ENCODE results near the gene GPC6.

DNA sequence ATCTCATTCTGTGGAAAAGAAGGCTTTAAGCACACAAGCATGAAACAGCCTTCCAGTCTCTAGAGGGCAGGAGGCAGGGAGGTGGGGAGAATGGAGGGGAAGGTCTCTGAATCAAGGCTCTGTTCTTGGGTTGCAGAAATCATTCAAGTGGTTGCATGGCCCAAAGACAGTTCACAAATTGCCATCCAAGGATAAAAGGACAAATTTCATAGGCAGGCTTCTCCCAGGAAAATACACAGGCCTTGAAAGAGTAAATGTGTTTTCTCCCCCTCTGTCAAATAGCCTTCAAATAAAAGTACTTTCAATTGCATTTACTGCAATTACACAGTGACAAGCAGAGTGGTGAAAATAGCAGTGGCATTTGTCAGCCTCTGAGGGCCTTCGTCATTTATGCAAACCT, 802.0 kb downstream of the GPC6 start:
- TF ChIP-seq, protein P1, sequence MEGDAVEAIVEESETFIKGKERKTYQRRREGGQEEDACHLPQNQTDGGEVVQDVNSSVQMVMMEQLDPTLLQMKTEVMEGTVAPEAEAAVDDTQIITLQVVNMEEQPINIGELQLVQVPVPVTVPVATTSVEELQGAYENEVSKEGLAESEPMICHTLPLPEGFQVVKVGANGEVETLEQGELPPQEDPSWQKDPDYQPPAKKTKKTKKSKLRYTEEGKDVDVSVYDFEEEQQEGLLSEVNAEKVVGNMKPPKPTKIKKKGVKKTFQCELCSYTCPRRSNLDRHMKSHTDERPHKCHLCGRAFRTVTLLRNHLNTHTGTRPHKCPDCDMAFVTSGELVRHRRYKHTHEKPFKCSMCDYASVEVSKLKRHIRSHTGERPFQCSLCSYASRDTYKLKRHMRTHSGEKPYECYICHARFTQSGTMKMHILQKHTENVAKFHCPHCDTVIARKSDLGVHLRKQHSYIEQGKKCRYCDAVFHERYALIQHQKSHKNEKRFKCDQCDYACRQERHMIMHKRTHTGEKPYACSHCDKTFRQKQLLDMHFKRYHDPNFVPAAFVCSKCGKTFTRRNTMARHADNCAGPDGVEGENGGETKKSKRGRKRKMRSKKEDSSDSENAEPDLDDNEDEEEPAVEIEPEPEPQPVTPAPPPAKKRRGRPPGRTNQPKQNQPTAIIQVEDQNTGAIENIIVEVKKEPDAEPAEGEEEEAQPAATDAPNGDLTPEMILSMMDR (IDR thresholded peaks at IDR 0.05; ENCODE audit: extremely low read depth in 1 of 2, insufficient read depth in 1 of 2, low read depth in 1 of 2, low read length in 2 of 2), result no peak
- no peak for TF ChIP-seq FOS (IDR thresholded peaks at IDR 0.05; ENCODE audit: borderline replicate concordance, insufficient read depth, low read length)
- no peak for TF ChIP-seq EZH2 (IDR thresholded peaks at IDR 0.05; ENCODE audit: borderline replicate concordance, low read depth, low read length, severe bottlenecking)

Data from endothelial cell of umbilical vein (primary cell).